Tongue (tissue), 3 donors: ENCODE measurements around the gene INVS. TPM values are rescaled to one million over a fixed set of nuclear protein-coding genes. Genes with fewer than 3 reads are reported as not detected.
A peak's percentile ranks its signal among the peaks of the same experiment; 100 is the strongest.
"Not testable (repeated sequence)": the region's sequence is repeated elsewhere in the genome, so short reads cannot be mapped to it uniquely, and the experiment has no call there.

Source experiments
- DNase-seq: peaks from one replicate; pipeline ENCODE4 v3.0.0-alpha.2; 2015
- small RNA-seq: library from RNA; depleted of rRNA; stranded (forward); fragments of <200 nt; gene quantifications from one replicate; pipeline ENCODE3, GENCODE V24; 2014; ENCODE audit warnings: low replicate concordance
- total RNA-seq: library from RNA; depleted of rRNA; stranded (reverse); fragments of >200 nt; gene quantifications from one replicate; pipeline ENCODE4 v1.2.3, GENCODE V29; 2014

INVS gene
- total RNA-seq, 1 donor from 2014 or later: 33.7 TPM

- peak; percentile 71 for DNase-seq
Observed at GRCh38 chr9:100322954-100323536, 224.0 kb downstream of the INVS start.

DNA sequence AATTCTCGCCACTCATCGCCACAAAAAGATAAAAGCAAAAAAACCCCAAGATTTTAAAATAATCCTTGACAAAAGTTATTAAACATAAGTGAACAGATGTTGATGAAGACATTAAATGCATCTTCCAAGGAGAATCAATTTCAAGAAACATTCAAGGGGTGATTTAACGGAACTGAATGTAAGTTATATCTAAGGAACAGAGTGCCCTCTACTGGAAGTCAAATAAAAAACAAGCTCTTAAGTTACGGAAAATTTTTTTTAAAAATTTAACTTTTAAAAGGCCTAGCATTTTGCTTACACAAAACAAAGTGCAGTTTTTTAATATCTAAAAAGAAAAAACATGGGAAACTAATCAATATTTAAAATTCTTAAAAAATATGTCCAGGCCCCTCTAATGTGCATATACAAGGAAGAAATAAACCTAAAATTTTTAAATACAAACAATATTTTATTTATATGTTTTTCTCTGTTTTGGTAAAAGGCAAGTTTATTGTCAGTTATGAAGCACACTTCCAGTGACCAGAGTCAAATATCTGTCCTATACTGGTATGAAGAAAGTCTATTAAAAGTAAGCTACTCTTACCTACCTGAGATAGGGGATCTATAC is 225.7 kb downstream of the INVS start:
- peak; percentile 70 for DNase-seq

- not testable (repeated sequence) for DNase-seq
Observed at GRCh38 chr9:100338736-100339135, 239.7 kb downstream of the INVS start.

- DNase-seq: no peak
Observed at GRCh38 chr9:100340224-100340623, 241.2 kb downstream of the INVS start.

DNA sequence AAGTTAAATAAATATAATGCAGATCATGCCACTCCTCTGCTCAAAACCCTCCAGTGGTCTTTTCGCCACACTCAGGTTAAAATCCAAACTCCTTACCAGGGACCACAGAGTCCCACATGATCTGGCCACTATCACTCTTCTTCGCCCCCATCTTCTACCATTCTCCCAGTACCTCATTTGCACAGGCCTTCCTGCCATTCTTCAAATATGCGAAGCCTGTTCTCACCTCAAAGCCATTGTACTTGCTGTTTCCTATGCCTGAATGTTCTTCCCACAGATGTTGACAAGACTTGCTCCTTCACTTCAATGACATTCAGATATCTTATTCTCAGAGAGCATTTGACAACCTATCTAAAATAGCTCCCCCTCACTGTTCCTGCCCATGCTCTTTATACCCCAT is 242.8 kb downstream of the INVS start:
- no peak for DNase-seq

GRCh38 chr9:100346836-100347235 is 247.8 kb downstream of the INVS start:
- no peak for DNase-seq

DNA sequence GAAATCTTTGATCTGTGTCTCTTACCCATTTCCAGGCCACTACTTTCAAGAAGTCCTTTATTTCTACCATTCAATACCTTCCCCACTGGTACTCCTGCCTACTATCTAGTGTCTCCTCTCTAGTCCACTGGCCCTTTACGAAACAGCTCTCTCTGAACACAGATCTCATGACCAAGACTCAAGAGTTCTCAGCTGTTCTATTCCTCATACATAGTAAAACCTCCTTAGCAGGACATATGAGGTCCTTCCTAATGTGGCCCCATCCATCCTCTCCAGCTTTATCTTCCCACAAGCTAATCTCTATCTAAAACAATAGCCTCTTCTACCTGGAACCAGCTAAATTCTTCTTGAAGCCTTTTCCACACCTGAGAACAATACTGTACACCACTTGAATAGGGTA is 251.1 kb downstream of the INVS start:
- no peak for DNase-seq

Small RNA genes lying within 50 kb of the gene (small RNA-seq; reads per million reads assigned to genes)
- gene RN7SL75P: not detected

Other genes starting within 250 kb of the INVS start
- gene STX17, start 192.6 kb upstream of the INVS start, total RNA-seq: 42.3 TPM
- 17.0 TPM for gene ERP44, start 243 bp upstream of the INVS start, total RNA-seq